HUES6 (cell line): ENCODE results near the gene C6orf62.
"Not testable (repeated sequence)": the region's sequence is repeated elsewhere in the genome, so short reads cannot be mapped to it uniquely, and the experiment has no call there.

Experiments
- H3K27ac ChIP-seq: 2 replicates; pipeline ENCODE4 v1.7.0; 2013; ENCODE audit warnings: low read depth, mild to moderate bottlenecking, low read length, inconsistent platforms
- H3K27me3 ChIP-seq: 2 replicates; pipeline ENCODE4 v1.6.1; 2013; ENCODE audit warnings: low read length; ENCODE audit not compliant: control insufficient read depth, insufficient read depth
- H3K36me3 ChIP-seq: 2 replicates; pipeline ENCODE4 v1.6.1; 2013; ENCODE audit warnings: low read length; ENCODE audit not compliant: control insufficient read depth, insufficient read depth
- H3K4me1 ChIP-seq: 2 replicates; pipeline ENCODE4 v1.6.1; 2013; ENCODE audit warnings: low read length; ENCODE audit not compliant: control insufficient read depth, insufficient read depth
- H3K4me3 ChIP-seq: 2 replicates; pipeline ENCODE4 v1.5.1; 2013; ENCODE audit warnings: low read depth, low read length
- H3K9ac ChIP-seq: one replicate; pipeline ENCODE4 v1.6.1; 2013; ENCODE audit warnings: mild to moderate bottlenecking, low read length
- H3K9me3 ChIP-seq: 2 replicates; pipeline ENCODE4 v1.6.1; 2013; ENCODE audit warnings: low read depth, low read length; ENCODE audit not compliant: control insufficient read depth, insufficient read depth

The C6orf62 gene

GRCh38 chr6:24757611-24758010 lies 38.7 kb upstream of the C6orf62 start:
- Histone ChIP-seq H3K4me3 (no peak overlapping the region), H3K27ac (no peak overlapping the region), H3K9me3 (peaks cover 9% of the 10 kb centered on the region; the same call in 1 of the 2 replicates), H3K27me3 (no peaks in the 10 kb centered on the region), H3K36me3 (no peaks in the 10 kb centered on the region), H3K9ac (no peak overlapping the region), H3K4me1 (peaks cover 6% of the 10 kb centered on the region; the same call in 1 of the 2 replicates)

- H3K4me1 ChIP-seq: no peaks in the 10 kb centered on the region
- no peaks in the 10 kb centered on the region for H3K27me3 ChIP-seq
- no peaks in the 10 kb centered on the region for H3K36me3 ChIP-seq
- H3K9ac ChIP-seq: no peak overlapping the region
- no peak overlapping the region for H3K27ac ChIP-seq
- H3K9me3 ChIP-seq: peaks cover 9% of the 10 kb centered on the region; the same call in 1 of the 2 replicates
- no peak overlapping the region for H3K4me3 ChIP-seq
These were observed 36.3 kb upstream of the C6orf62 start for GRCh38 chr6:24755279-24755678.

GRCh38 chr6:24754378-24754777 lies 35.4 kb upstream of the C6orf62 start:
- H3K27me3 ChIP-seq, H3K36me3 ChIP-seq, H3K9ac ChIP-seq, H3K4me1 ChIP-seq, H3K9me3 ChIP-seq, H3K27ac ChIP-seq, H3K4me3 ChIP-seq: not testable (repeated sequence)

GRCh38 chr6:24753545-24753944 lies 34.6 kb upstream of the C6orf62 start:
- H3K4me3 ChIP-seq: no peak overlapping the region

GRCh38 chr6:24752917-24753492 lies 34.1 kb upstream of the C6orf62 start:
- no peaks in the 10 kb centered on the region for H3K4me1 ChIP-seq
- H3K27ac ChIP-seq: no peak overlapping the region
- peaks cover 9% of the 10 kb centered on the region; the same call in 1 of the 2 replicates for H3K9me3 ChIP-seq
- no peaks in the 10 kb centered on the region for H3K27me3 ChIP-seq
- H3K36me3 ChIP-seq: no peaks in the 10 kb centered on the region
- no peak overlapping the region for H3K4me3 ChIP-seq
- no peak overlapping the region for H3K9ac ChIP-seq

More at GRCh38 chr6:24753545-24753944, 34.6 kb upstream of the C6orf62 start:
- Histone ChIP-seq H3K9me3 (peaks cover 9% of the 10 kb centered on the region; the same call in 1 of the 2 replicates), H3K4me1 (no peaks in the 10 kb centered on the region), H3K27me3 (no peaks in the 10 kb centered on the region), H3K36me3 (no peaks in the 10 kb centered on the region), H3K27ac (no peak overlapping the region), H3K9ac (no peak overlapping the region)

- no peak overlapping the region for H3K27ac ChIP-seq
- no peak overlapping the region for H3K4me3 ChIP-seq
- H3K36me3 ChIP-seq: no peaks in the 10 kb centered on the region
- H3K27me3 ChIP-seq: no peaks in the 10 kb centered on the region
- no peaks in the 10 kb centered on the region for H3K4me1 ChIP-seq
- H3K9me3 ChIP-seq: peaks cover 9% of the 10 kb centered on the region; the same call in 1 of the 2 replicates
- no peak overlapping the region for H3K9ac ChIP-seq
These were observed 33.5 kb upstream of the C6orf62 start for GRCh38 chr6:24752503-24752902.

GRCh38 chr6:24750878-24751277 lies 31.9 kb upstream of the C6orf62 start:
- not testable (repeated sequence) for H3K9ac ChIP-seq, H3K27me3 ChIP-seq, H3K4me3 ChIP-seq, H3K36me3 ChIP-seq, H3K4me1 ChIP-seq, H3K9me3 ChIP-seq, H3K27ac ChIP-seq

- no peaks in the 10 kb centered on the region for H3K36me3 ChIP-seq
- no peaks in the 10 kb centered on the region for H3K4me1 ChIP-seq
- peaks cover 3% of the 10 kb centered on the region; the same call in 1 of the 2 replicates for H3K9me3 ChIP-seq
- H3K27ac ChIP-seq: no peak overlapping the region
- no peak overlapping the region for H3K4me3 ChIP-seq
- no peak overlapping the region for H3K9ac ChIP-seq
- no peaks in the 10 kb centered on the region for H3K27me3 ChIP-seq
These were observed 30.3 kb upstream of the C6orf62 start for GRCh38 chr6:24749297-24749696.

- no peak overlapping the region for H3K27ac ChIP-seq
- no peaks in the 10 kb centered on the region for H3K9me3 ChIP-seq
- H3K27me3 ChIP-seq: no peaks in the 10 kb centered on the region
- H3K36me3 ChIP-seq: no peaks in the 10 kb centered on the region
- no peaks in the 10 kb centered on the region for H3K4me1 ChIP-seq
- H3K4me3 ChIP-seq: no peak overlapping the region
- no peak overlapping the region for H3K9ac ChIP-seq
These were observed 26.0 kb upstream of the C6orf62 start for GRCh38 chr6:24744911-24745310.

- Histone ChIP-seq H3K9me3 (no peaks in the 10 kb centered on the region), H3K9ac (no peak overlapping the region), H3K27me3 (no peaks in the 10 kb centered on the region), H3K36me3 (no peaks in the 10 kb centered on the region), H3K4me1 (no peaks in the 10 kb centered on the region), H3K4me3 (no peak overlapping the region), H3K27ac (no peak overlapping the region)
These were observed 25.0 kb upstream of the C6orf62 start for GRCh38 chr6:24743944-24744335.

- H3K9ac ChIP-seq: no peak overlapping the region
- no peak overlapping the region for H3K4me3 ChIP-seq
- no peaks in the 10 kb centered on the region for H3K4me1 ChIP-seq
- H3K27me3 ChIP-seq: no peaks in the 10 kb centered on the region
- no peaks in the 10 kb centered on the region for H3K9me3 ChIP-seq
- no peak overlapping the region for H3K27ac ChIP-seq
- no peaks in the 10 kb centered on the region for H3K36me3 ChIP-seq
These were observed 24.4 kb upstream of the C6orf62 start for GRCh38 chr6:24743265-24743943.
